Calu3 (cell line): ENCODE measurements around the gene ITGB2. TPM values are rescaled to one million over a fixed set of nuclear protein-coding genes. Genes with fewer than 3 reads are reported as not detected.

ENCODE experiments used
- BruUV-seq: library from RNA; stranded (reverse); fragments of 400-500 nt; replicated peaks from 2 replicates; lab custom pipeline; 2021; lab: Mats Ljungman, UMichigan
- CTCF ChIA-PET: fragments of 300-600 bp; sonication (Branson Sonifier 250); formaldehyde crosslinking; loops from one replicate; lab custom pipeline; 2022; ENCODE audit warnings: antibody characterized with exemption; lab: Charles Lee
- DNase-seq: peaks from one replicate; pipeline ENCODE4 v3.0.0; 2022
- H3K27ac Mint-ChIP-seq: one replicate; pipeline ENCODE4 v1.8.0; 2022; ENCODE audit warnings: mixed read lengths; ENCODE audit not compliant: unreplicated experiment
- H3K27me3 Mint-ChIP-seq: one replicate; pipeline ENCODE4 v1.8.0; 2022; ENCODE audit warnings: mixed read lengths; ENCODE audit not compliant: unreplicated experiment
- H3K36me3 Mint-ChIP-seq: one replicate; pipeline ENCODE4 v1.8.0; 2022; ENCODE audit warnings: mild to moderate bottlenecking, moderate library complexity, mixed read lengths; ENCODE audit not compliant: insufficient read depth, unreplicated experiment
- H3K4me1 Mint-ChIP-seq: one replicate; pipeline ENCODE4 v1.8.0; 2022; ENCODE audit warnings: mild to moderate bottlenecking, low read depth, mixed read lengths; ENCODE audit not compliant: unreplicated experiment
- H3K4me3 Mint-ChIP-seq: one replicate; pipeline ENCODE4 v1.8.0; 2022; ENCODE audit warnings: mild to moderate bottlenecking, low read depth, moderate library complexity, mixed read lengths; ENCODE audit not compliant: unreplicated experiment
- H3K9me3 Mint-ChIP-seq: one replicate; pipeline ENCODE4 v1.8.0; 2022; ENCODE audit warnings: low read depth, mixed read lengths; ENCODE audit not compliant: unreplicated experiment
- CTCF ChIP-seq: fragments of 200-600 bp; IDR thresholded peaks from one replicate; pipeline ENCODE4 v1.8.0; 2022; ENCODE audit warnings: antibody characterized with exemption; ENCODE audit not compliant: unreplicated experiment
- intact Hi-C: fragments of 100-400 bp; cut with micrococcal nuclease; formaldehyde crosslinking; loops from one replicate; pipeline ENCODE4 v1.10.0; 2022; ENCODE audit not compliant: unreplicated experiment
- total RNA-seq: library from RNA; stranded (reverse); gene quantifications from 2 replicates; pipeline ENCODE4 v1.2.3, GENCODE V29; 2022

Gene ITGB2
- total RNA-seq, 1 experiment from 2014 or later: 0.42 TPM

- Mint-ChIP-seq H3K4me3 (no peak overlapping the region), H3K36me3 (peaks cover 9% of the 10 kb centered on the region), H3K27ac (no peak overlapping the region), H3K4me1 (peaks cover 9% of the 10 kb centered on the region), H3K9me3 (no peaks in the 10 kb centered on the region), H3K27me3 (peaks cover 56% of the 10 kb centered on the region)
- TF ChIP-seq CTCF: no peak
- intact Hi-C loops: no loop called here
- DNase-seq: no peak
- CTCF ChIA-PET: no interaction called here
- BruUV-seq: no TSS peak
Measured at GRCh38 chr21:44907966-44908895, 12.5 kb downstream of the ITGB2 start.

GRCh38 chr21:44907225-44907965 is 13.3 kb downstream of the ITGB2 start:
- BruUV-seq: no TSS peak
- Mint-ChIP-seq H3K4me3 (no peak overlapping the region), H3K27me3 (peaks cover 64% of the 10 kb centered on the region), H3K4me1 (peaks cover 9% of the 10 kb centered on the region), H3K27ac (no peak overlapping the region), H3K36me3 (peaks cover 9% of the 10 kb centered on the region), H3K9me3 (no peaks in the 10 kb centered on the region)
- no peak for DNase-seq
- CTCF ChIA-PET: interaction anchor here (0.9 kb wide), 1 partner anchor 13 kb away, joined by 3 read pairs; no protein-coding TSS in a partner anchor
- no peak for TF ChIP-seq CTCF
- intact Hi-C loops: no loop called here

GRCh38 chr21:44905728-44906090 is 15.0 kb downstream of the ITGB2 start:
- H3K4me3 Mint-ChIP-seq: no peak overlapping the region
- no peaks in the 10 kb centered on the region for H3K9me3 Mint-ChIP-seq
- H3K4me1 Mint-ChIP-seq: peaks cover under 1% of the 10 kb centered on the region
- H3K27me3 Mint-ChIP-seq: peaks cover 66% of the 10 kb centered on the region
- no peak overlapping the region for H3K27ac Mint-ChIP-seq
- no peak for DNase-seq
- intact Hi-C loops: no loop called here
- no TSS peak for BruUV-seq
- CTCF ChIA-PET: no interaction called here
- no peak for TF ChIP-seq CTCF
- no peaks in the 10 kb centered on the region for H3K36me3 Mint-ChIP-seq

GRCh38 chr21:44905016-44905727 is 15.5 kb downstream of the ITGB2 start:
- TF ChIP-seq CTCF: no peak
- H3K36me3 Mint-ChIP-seq: peaks cover 4% of the 10 kb centered on the region
- peaks cover 66% of the 10 kb centered on the region for H3K27me3 Mint-ChIP-seq
- CTCF ChIA-PET: no interaction called here
- intact Hi-C loops: no loop called here
- no peak overlapping the region for H3K4me3 Mint-ChIP-seq
- no TSS peak for BruUV-seq
- no peaks in the 10 kb centered on the region for H3K9me3 Mint-ChIP-seq
- no peak overlapping the region for H3K27ac Mint-ChIP-seq
- no peaks in the 10 kb centered on the region for H3K4me1 Mint-ChIP-seq
- no peak for DNase-seq
